Mammary epithelial cell (primary cell): ENCODE measurements around the gene ATOH8.

ENCODE experiments used
- EZH2 ChIP-seq: IDR thresholded peaks from 2 replicates; pipeline ENCODE4 v1.6.1; 2012; ENCODE audit warnings: low read length, inconsistent platforms, borderline replicate concordance
- TF ChIP-seq, protein P1 (sequence below), 2 donors: IDR thresholded peaks in 1 of 2; conservative IDR thresholded peaks in 1 of 2; 2 replicates each; pipeline ENCODE4 v1.5.1; 2011 to 2012; ENCODE audit warnings: inconsistent platforms in 2 of 2, low read length in 2 of 2, mild to moderate bottlenecking in 2 of 2, control low read depth in 1 of 2, low read depth in 1 of 2; ENCODE audit not compliant: insufficient read depth in 1 of 2; ENCODE audit errors: extremely low read depth in 1 of 2

DNA sequence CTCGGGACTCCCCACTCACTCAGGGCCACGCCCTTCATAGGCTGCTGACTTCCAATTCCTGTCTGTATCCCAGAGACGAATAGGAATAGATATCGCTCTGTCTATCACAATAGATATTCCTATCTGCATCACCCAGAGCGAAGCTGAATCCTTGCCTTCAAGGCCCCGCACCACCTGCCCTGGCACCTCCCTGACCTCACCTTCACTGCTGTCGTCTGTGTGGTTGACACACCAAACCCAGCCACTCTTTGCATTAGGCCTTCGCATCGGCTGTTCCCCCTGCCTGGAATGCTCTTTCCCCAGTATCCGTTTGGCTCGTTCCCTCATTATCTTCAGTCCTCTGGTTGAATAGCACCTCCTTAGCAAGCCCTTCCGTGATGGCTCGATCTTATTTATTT, 43.5 kb downstream of the ATOH8 start:
- TF ChIP-seq, protein P1, sequence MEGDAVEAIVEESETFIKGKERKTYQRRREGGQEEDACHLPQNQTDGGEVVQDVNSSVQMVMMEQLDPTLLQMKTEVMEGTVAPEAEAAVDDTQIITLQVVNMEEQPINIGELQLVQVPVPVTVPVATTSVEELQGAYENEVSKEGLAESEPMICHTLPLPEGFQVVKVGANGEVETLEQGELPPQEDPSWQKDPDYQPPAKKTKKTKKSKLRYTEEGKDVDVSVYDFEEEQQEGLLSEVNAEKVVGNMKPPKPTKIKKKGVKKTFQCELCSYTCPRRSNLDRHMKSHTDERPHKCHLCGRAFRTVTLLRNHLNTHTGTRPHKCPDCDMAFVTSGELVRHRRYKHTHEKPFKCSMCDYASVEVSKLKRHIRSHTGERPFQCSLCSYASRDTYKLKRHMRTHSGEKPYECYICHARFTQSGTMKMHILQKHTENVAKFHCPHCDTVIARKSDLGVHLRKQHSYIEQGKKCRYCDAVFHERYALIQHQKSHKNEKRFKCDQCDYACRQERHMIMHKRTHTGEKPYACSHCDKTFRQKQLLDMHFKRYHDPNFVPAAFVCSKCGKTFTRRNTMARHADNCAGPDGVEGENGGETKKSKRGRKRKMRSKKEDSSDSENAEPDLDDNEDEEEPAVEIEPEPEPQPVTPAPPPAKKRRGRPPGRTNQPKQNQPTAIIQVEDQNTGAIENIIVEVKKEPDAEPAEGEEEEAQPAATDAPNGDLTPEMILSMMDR (conservative IDR thresholded peaks at IDR 0.05 in 1 of 2, IDR thresholded peaks at IDR 0.05 in 1 of 2; ENCODE audit: extremely low read depth in 1 of 2, insufficient read depth in 1 of 2, low read depth in 1 of 2, low read length in 2 of 2): no peak
- no peak for TF ChIP-seq EZH2
